HG03521 (cell line): ENCODE results near the gene PPP1R37.
A peak's percentile ranks its signal among the peaks of the same experiment; 100 is the strongest.

Experiments
- ATAC-seq: cut with Tn5 transposase; IDR thresholded peaks from one replicate; pipeline ENCODE4 v1.9.1; 2021; ENCODE audit warnings: mild to moderate bottlenecking, moderate library complexity; ENCODE audit not compliant: unreplicated experiment

The PPP1R37 gene

DNA sequence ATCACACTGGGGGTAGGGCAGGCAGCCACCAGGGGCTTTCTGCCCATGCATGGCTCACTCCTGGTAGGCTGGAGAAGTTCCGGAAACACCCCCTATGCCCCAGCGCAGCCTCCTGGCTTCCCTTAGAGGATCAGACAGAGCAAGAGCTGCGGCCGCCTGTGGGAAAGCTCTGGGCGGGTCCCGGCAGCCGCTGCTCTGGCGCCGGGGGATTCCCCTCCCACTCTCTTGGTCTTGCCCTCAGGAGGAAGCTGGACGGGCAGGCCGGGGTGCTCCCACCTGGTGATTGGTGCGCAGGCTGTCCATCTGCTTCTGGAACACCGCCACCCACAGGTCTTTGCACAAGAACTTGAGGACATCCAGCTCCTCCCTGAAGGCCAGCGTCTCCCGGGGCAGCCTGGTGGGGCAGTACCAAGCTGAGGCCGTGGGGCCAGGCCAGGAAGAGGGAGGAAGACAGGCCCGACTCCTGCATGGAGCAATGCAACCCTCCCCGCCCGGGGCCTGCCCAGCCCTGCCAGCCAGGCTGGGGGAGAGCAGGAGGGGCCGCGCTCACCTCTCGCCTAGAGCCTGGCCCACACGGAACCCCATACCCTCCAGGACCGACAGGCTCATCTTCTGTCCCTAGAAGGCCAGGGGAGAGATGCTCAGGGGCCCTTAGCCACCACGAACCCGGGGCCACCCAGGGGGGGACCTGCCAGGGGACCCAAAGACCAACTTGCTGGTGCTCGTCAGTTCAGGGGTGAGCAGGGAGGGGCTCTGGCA lies 71.8 kb downstream of the PPP1R37 start:
- ATAC-seq: no peak

GRCh38 chr19:45166723-45167252 lies 73.8 kb downstream of the PPP1R37 start:
- ATAC-seq: no peak

- no peak for ATAC-seq
Observed at GRCh38 chr19:45168767-45169351, 75.9 kb downstream of the PPP1R37 start.

GRCh38 chr19:45169602-45170001 lies 76.6 kb downstream of the PPP1R37 start:
- ATAC-seq: no peak

GRCh38 chr19:45170146-45171106 lies 77.4 kb downstream of the PPP1R37 start:
- no peak for ATAC-seq

DNA sequence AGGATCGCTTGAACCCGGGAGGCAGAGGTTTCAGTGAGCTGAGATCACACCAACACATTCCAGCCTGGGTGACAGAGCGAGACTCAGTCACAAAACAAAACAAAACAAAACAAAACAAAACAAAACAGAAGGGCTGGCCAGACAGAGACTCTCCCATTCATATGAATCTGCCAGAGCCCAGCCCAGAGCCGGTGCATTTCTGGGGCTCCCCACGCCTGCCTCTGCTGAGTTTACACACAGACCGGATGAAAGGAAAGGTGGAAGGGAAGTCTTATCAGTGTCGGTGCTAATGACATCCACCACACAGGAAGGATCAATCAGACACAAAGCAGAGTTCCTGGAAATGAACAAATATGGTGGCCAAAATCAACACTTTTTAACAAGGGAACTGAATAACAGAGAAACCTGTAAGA lies 78.2 kb downstream of the PPP1R37 start:
- ATAC-seq: no peak

DNA sequence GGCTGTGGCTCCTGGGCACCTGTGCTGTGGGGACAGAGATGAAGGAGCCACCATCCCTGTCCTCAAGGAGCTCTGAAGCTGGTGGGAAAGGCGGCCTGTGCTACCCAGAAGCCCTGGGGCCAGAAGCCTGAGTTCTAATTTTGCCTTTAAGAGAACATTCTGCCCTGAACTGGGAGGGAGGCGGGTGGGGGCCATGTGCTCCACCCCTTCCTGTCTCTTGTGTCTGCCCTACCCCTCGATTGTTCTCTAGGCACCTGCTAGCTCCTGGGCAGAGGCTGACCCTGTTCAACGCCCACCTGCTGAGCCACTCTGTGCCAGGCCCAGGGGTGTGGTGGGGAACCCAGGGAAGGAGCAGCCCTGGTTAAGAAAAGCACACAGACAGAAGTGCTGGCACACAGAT lies 79.2 kb downstream of the PPP1R37 start:
- ATAC-seq: no peak

DNA sequence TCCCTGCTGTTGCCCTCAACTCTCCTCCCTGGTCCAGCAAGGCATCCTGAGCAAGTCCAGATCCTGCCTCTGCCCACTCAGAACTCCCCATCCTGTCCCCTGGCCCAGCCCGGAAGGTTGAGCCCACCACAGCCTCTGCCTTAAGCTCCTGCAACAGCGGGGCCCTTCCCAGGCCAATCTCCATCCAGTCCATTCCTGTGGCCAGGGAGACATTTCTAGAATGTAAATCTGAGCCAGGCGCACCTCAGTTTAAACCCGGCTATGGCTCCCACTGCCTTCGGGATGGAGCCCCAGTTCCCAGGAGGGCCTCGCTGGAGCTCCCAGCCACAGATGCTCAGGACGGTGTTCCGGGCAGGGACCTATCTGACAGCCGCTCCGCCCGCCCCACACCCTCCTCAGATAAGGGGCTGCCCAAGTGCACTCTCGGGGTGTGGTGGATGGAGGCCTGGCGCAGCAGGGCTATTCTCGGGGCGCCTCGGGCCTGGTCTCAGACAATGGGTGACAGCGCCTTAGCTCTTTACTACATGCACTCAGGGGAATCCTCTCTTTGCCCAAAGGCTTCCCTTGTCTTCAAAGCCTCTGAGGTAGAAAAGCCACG lies 79.7 kb downstream of the PPP1R37 start:
- ATAC-seq: no peak

DNA sequence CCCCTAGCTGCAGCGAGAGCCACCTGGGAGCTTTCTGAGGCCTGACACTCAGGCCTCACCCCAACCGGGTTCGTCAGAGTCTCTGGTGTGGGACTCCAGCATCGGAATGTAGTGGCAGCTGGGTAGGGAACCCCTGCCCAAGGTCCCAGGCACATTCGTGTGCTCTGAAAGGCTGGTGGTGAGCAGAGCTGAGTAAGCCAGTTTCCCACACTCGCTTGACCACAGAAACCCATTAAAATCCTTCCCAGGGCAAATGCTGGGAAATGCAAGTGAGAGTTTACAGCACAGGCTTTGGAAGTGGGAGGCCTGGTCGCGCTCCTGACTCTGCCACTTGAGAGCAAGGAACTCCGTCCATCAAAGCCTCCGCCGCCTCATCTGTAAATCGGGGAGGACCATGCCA lies 80.8 kb downstream of the PPP1R37 start:
- ATAC-seq: no peak

DNA sequence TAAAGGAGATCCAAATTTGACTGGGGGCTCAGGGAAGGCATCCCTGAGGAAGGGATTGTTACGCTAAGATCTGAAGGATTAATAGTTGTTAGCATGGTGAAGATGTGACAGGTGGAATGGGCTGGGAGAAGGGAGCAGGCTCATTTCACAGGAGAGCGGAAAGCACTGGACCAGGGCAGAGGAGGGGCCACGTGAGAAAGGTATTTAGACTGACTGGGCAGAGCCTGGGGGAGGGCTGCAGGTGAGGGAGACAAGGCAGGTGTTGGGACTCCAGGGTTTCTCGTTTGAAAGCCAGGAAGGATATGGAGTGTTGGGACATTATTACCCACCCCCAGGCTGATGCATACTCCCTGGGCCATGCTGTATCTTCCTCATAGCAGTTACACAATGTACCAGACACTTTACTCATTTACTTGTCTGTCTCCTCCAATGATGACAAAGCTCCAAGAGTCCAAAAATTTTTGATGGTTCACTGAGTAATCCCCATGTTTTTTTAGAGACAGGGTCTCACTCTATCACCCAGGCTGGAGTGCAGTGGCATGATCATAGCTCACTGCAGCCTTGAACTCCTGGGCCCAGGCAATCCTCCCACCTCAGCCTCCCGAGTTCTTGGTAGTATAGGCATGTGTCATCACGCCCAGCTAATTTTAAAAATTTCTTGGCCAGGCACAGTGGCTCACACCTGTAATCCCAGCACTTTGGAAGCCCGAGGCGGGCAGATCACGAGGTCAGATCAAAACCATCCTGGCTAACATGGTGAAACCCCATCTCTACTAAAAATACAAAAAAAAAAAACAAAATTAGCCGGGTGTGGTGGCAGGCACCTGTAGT lies 82.8 kb downstream of the PPP1R37 start:
- ATAC-seq: no peak

DNA sequence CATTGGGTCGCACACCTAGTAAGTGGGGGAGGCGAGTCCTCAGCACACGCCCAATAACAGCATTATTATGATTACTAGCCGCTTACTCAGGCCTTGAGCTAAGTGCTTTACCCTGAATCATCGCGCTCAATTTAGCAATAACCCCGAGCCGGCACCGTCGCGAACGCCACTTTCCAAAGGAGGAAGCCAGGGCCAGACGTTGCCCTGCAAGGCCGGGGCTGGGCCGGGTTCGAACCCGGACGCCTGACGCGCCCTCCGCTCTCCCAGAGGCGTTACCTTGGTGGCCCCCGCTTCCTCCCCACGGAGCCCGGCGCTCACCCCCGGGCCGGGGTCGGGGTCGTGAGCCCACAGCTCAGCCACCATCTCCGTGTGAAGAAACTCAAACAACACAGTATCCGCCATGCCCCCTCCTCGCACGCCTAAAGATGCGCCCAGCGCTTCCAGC lies 84.9 kb downstream of the PPP1R37 start, which contains the start of gene TRAPPC6A:
TRAPPC6A (minus strand) TSS at position 421 of the 445 bp plus-strand sequence; CDS start at position 402, 19 bp downstream.
- ATAC-seq: no peak

DNA sequence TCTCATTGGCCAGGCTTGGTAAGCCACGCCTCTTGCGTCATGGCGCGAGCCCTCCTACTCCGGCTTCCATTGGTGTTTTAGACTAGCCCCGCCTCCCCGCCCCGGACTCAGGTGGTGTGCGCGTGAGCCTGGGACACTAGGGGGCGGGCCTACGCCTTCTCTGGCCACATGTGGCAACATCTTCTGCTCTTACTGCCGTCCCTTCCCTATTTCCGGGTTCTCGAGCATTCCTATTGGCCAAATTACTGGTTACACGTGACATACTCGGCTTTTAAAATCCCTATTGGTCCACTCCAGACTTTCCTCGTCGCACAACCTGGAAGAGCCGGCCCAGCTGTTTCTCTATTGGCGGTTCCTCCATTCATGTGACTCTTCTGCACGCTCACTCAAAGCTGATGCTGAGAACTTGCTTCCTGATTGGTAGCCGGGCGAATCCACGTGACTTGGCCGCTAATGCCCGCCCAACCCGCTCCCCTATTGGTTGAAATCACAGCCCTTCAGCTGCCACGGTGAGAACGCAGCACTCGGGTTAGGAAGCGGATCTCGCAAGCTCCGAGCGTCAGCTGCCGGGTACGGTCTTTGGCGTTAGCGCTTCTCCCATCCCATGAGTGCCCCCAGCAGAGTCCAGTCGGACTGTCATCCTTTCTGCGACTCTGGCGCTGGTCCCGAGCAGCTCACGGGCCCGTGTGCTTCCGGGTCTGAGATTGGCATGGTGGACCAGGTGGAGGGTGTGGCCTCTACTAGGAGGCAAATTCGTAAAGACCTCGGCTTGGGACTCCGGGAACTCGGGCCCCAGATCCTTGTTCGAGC lies 85.5 kb downstream of the PPP1R37 start, which contains the start of gene BLOC1S3:
BLOC1S3 (plus strand) TSS at position 523 of the 810 bp plus-strand sequence. CDS start 513 bp downstream, outside the sequence.
- peak; percentile 81 for ATAC-seq

GRCh38 chr19:45179072-45179891 lies 86.3 kb downstream of the PPP1R37 start:
- ATAC-seq: no peak

- ATAC-seq: no peak
Observed at GRCh38 chr19:45179892-45180370, 87.0 kb downstream of the PPP1R37 start.

- no peak for ATAC-seq
Observed at GRCh38 chr19:45180936-45181335, 88.0 kb downstream of the PPP1R37 start.

DNA sequence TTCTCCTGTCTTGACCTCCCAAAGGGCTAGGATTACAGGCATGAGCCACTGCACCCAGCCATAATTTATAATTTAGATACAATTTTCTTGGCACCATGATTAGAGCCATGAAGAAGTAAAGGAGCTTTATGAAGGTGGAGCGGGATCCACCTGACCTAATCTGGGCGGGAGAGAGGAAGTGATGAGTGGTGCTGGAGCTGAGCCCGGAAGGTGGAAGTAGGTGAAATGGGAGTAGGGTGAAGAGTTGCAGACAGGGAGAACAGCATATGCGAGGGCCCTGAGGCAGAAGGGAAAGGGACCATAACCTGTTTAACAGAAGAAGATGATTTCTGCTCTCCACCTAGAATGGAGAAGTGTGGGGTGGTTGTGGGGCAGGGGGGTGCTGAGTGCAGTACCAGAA lies 89.8 kb downstream of the PPP1R37 start:
- no peak for ATAC-seq

DNA sequence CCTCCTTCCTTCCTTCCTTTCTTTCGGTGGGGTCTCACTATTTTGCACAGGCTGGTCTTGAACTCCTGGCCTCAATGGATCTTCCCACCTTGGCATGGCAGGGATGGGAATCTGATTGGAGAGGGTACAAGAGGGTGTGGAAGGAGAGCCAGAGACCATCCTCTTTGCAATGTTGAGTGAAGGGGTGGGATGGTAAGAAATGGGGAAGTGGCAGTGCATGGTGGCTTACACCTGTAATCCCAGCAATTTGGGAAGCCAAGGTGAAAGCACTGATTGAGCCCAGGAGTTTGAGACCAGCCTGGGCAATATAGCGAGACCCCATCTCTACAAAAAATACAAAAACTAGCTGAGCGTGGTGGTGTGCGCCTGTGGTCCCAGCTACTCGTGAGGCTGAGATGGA lies 91.1 kb downstream of the PPP1R37 start:
- ATAC-seq: no peak
